Uterus (tissue), 2 donors: ENCODE data around the gene SURF2.

Experiments
- POLR2A ChIP-seq, 2 donors: fragments of 450-650 bp; IDR thresholded peaks; one replicate each; pipeline ENCODE4 v1.6.1; 2016; ENCODE audit warnings: antibody characterized with exemption in 2 of 2, mild to moderate bottlenecking in 1 of 2, moderate library complexity in 1 of 2
- TF ChIP-seq, protein P1 (sequence below), 4 experiments: fragments of 200-600 bp in 2 of 4; fragments of 450-650 bp in 2 of 4; sonication (generic) in 2 of 4; IDR thresholded peaks; one replicate each; pipeline ENCODE4 v1.5.1; 2016 to 2019; ENCODE audit warnings: antibody characterized with exemption in 4 of 4, mild to moderate bottlenecking in 2 of 4, moderate library complexity in 1 of 4

DNA sequence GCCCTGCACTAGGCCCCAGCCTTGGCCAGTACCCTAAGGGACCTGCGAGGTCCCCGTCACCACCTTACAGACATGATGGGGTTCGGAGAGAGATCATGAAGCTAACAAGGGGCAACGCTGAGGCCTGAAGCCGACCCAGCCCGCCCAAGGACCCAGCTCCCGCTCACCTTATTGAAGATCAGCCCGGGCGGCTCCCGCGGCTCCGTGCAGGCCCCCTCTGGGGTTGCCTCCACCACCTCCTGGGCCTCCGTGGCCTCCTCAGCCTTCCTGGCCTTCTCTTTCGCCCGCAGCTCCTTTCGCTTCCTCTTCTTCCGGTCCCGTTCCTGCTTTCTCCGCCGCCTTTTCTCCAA is 24.0 kb upstream of the SURF2 start:
- TF ChIP-seq, protein P1, sequence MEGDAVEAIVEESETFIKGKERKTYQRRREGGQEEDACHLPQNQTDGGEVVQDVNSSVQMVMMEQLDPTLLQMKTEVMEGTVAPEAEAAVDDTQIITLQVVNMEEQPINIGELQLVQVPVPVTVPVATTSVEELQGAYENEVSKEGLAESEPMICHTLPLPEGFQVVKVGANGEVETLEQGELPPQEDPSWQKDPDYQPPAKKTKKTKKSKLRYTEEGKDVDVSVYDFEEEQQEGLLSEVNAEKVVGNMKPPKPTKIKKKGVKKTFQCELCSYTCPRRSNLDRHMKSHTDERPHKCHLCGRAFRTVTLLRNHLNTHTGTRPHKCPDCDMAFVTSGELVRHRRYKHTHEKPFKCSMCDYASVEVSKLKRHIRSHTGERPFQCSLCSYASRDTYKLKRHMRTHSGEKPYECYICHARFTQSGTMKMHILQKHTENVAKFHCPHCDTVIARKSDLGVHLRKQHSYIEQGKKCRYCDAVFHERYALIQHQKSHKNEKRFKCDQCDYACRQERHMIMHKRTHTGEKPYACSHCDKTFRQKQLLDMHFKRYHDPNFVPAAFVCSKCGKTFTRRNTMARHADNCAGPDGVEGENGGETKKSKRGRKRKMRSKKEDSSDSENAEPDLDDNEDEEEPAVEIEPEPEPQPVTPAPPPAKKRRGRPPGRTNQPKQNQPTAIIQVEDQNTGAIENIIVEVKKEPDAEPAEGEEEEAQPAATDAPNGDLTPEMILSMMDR (IDR thresholded peaks at IDR 0.05) = no peak
- TF ChIP-seq POLR2A (IDR thresholded peaks at IDR 0.05) = no peak
